GM12891 (cell line): ENCODE measurements around the gene BGLAP.

Experiments used
- DNase-seq: peaks from one replicate; pipeline ENCODE4 v3.0.0; 2011; ENCODE audit warnings: low spot score; ENCODE audit not compliant: insufficient read length
- FAIRE-seq: peaks from 2 replicates; lab custom pipeline; 2011; peaks lifted over from hg19 to GRCh38; lab: Jason Lieb, UNC
- PAX5 ChIP-seq: IDR thresholded peaks from 2 replicates; pipeline ENCODE4 v1.6.1; 2011; ENCODE audit warnings: low read length, moderate library complexity, mild to moderate bottlenecking; ENCODE audit not compliant: insufficient read depth, severe bottlenecking
- POLR2A ChIP-seq: IDR thresholded peaks from 2 replicates; pipeline ENCODE4 v1.6.1; 2011; ENCODE audit warnings: low read depth, low read length, control low read depth
- POLR2AphosphoS5 ChIP-seq: IDR thresholded peaks from 2 replicates; pipeline ENCODE4 v1.6.1; 2011; ENCODE audit warnings: low read depth, low read length, control low read depth
- POU2F2 ChIP-seq: IDR thresholded peaks from 2 replicates; pipeline ENCODE4 v1.6.1; 2011; ENCODE audit warnings: low read depth, mild to moderate bottlenecking, control low read depth, low read length, moderate library complexity
- SPI1 ChIP-seq: IDR thresholded peaks from 2 replicates; pipeline ENCODE4 v1.6.1; 2011; ENCODE audit warnings: low read depth, low read length, control low read depth
- TAF1 ChIP-seq: IDR thresholded peaks from 2 replicates; pipeline ENCODE4 v1.6.1; 2011; ENCODE audit warnings: low read depth, low read length, control low read depth

The BGLAP gene

GRCh38 chr1:156262461-156263287 is 20.7 kb downstream of the BGLAP start:
- FAIRE-seq (no peak), DNase-seq (no peak)
- no peak for TF ChIP-seq POLR2A
- no peak for TF ChIP-seq TAF1
- TF ChIP-seq POU2F2: no peak
- no peak for TF ChIP-seq SPI1
- TF ChIP-seq PAX5: no peak
- TF ChIP-seq POLR2AphosphoS5: no peak; the same call in 1 of the 2 replicates

- FAIRE-seq: no peak
- no peak for TF ChIP-seq POLR2A
- no peak for DNase-seq
These were observed 21.3 kb downstream of the BGLAP start for GRCh38 chr1:156263288-156263655.

DNA sequence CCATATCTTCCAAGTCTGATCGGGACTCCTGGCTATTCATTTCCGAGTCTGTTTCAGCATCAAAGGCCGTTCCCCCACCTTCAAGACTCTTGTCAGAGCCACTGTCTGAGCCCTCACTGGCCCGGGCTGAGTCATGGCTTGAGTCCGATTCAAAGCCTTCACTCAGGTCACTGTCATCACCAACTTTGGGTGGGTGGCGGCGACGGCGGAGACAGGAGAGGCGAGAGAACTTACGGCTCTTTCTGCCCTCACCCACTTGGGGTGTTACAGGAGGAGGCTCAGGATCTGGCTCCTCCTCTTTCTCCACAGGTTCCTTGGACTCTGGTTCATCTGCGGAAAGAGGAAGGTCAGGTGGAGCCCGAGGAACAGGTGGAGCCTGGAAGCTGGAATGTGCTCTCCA is 24.1 kb downstream of the BGLAP start:
- FAIRE-seq (no peak), DNase-seq (no peak)
- no peak for TF ChIP-seq TAF1

- TF ChIP-seq SPI1: no peak
- DNase-seq (no peak), FAIRE-seq (no peak)
These were observed 26.4 kb downstream of the BGLAP start for GRCh38 chr1:156268336-156268735.

- FAIRE-seq (no peak), DNase-seq (no peak)
- TF ChIP-seq TAF1: no peak
- TF ChIP-seq POU2F2: no peak
- no peak for TF ChIP-seq SPI1
- TF ChIP-seq POLR2A: no peak
- TF ChIP-seq PAX5: no peak
- no peak for TF ChIP-seq POLR2AphosphoS5
These were observed 28.3 kb downstream of the BGLAP start for GRCh38 chr1:156270314-156270713.

DNA sequence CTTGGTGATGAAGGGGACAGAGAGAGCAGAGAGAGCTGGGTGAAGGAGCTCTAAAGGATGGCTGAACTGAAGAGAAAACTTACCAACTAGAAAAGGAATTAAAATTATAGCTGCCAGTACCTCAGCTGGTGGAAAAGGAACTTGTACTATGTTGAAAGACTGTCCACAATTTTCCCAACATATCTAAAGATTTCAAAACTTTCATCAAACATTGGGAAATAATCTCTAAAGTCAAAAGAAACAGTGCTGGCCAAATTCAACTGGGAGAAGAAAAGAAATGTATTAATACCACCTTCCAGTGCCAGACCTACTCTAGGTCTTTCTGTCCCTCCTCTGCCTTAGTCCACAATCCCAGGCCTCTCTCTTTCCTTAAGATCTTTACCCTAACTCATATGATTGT is 34.5 kb downstream of the BGLAP start:
- DNase-seq (no peak), FAIRE-seq (no peak)
- TF ChIP-seq PAX5: no peak
- TF ChIP-seq POU2F2: no peak
- TF ChIP-seq POLR2AphosphoS5: no peak
- TF ChIP-seq SPI1: no peak
- TF ChIP-seq POLR2A: no peak
- no peak for TF ChIP-seq TAF1

GRCh38 chr1:156276966-156277381 is 35.0 kb downstream of the BGLAP start:
- TF ChIP-seq SPI1 (no peak), POLR2A (no peak), TAF1 (no peak), POU2F2 (no peak), PAX5 (no peak)
- FAIRE-seq: no peak
- no peak for DNase-seq

DNA sequence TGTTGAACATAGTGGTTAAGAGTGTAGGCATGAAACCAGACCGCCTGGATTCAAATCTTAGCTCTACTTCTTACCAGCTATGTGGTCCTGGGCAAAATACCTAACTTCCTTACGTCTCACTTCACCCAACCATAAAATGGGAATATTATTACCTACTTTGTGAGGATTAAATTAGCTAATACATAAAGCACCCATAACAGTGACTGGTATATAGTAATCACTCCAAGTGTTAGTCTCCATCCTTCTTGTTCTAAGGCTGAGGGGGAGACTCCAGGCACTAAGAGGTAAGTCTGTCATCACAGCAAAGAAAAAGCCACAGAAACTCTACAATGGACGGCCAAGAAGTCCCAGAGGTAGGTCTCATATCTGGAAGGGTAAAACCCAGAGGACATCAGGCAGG is 37.9 kb downstream of the BGLAP start:
- FAIRE-seq: no peak
- TF ChIP-seq TAF1 (no peak), SPI1 (no peak)
- DNase-seq: no peak

- peak; percentile 41 for DNase-seq
- FAIRE-seq: peak; percentile 85
- TF ChIP-seq SPI1 (no peak), PAX5 (no peak), TAF1 (no peak), POLR2A (peak; percentile 39; the same call in 1 of the 2 replicates), POLR2AphosphoS5 (0 out of 2 replicates have a peak, but pooled peaks have one; percentile 22), POU2F2 (0 out of 2 replicates have a peak, but pooled peaks have one; percentile 23)
These were observed 39.3 kb downstream of the BGLAP start for GRCh38 chr1:156281281-156281680.

- DNase-seq (no peak), FAIRE-seq (no peak)
These were observed 39.9 kb downstream of the BGLAP start for GRCh38 chr1:156281693-156282478.

More at GRCh38 chr1:156281693-156282478, 39.9 kb downstream of the BGLAP start:
- TF ChIP-seq POLR2AphosphoS5 (0 out of 2 replicates have a peak, but pooled peaks have one; percentile 45), POLR2A (peak; percentile 7; the same call in 1 of the 2 replicates), POU2F2 (no peak), TAF1 (no peak), SPI1 (no peak), PAX5 (no peak)
